NK-92 (cell line): ENCODE results near the gene IGSF8.

ENCODE experiments used
- DNase-seq: peaks from one replicate; lab custom pipeline; 2025; ENCODE audit not compliant: unreplicated experiment; lab: John Stamatoyannopoulos, UW

Gene IGSF8, protein sequence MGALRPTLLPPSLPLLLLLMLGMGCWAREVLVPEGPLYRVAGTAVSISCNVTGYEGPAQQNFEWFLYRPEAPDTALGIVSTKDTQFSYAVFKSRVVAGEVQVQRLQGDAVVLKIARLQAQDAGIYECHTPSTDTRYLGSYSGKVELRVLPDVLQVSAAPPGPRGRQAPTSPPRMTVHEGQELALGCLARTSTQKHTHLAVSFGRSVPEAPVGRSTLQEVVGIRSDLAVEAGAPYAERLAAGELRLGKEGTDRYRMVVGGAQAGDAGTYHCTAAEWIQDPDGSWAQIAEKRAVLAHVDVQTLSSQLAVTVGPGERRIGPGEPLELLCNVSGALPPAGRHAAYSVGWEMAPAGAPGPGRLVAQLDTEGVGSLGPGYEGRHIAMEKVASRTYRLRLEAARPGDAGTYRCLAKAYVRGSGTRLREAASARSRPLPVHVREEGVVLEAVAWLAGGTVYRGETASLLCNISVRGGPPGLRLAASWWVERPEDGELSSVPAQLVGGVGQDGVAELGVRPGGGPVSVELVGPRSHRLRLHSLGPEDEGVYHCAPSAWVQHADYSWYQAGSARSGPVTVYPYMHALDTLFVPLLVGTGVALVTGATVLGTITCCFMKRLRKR

GRCh38 chr1:160097911-160098851, at the start of gene IGSF8:
TSS of gene IGSF8 (minus strand) at chr1:160098619. CDS start at chr1:160098472, 147 bp downstream.
- DNase-seq = peak; percentile 90

GRCh38 chr1:160148121-160148520, 49.7 kb upstream of the IGSF8 start:
- DNase-seq = no peak

DNA sequence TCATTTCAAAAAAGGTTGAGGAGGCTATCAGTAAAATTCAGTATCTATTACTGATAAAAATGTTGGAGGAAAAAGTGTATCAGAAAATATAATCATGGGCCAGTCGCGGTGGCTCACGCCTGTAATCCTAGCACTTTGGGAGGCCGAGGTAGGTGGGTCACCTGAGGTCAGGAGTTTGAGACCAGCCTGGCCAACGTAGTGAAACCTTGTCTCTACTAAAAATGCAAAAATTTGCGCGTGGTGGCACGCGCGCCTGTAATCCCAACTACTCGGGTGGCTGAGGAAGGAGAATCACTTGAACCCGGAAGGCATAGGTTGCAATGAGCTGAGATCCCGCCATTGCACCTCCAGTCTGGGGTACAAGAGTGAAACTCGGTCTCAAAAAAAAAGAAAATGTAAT, 47.7 kb upstream of the IGSF8 start:
- no peak for DNase-seq

DNA sequence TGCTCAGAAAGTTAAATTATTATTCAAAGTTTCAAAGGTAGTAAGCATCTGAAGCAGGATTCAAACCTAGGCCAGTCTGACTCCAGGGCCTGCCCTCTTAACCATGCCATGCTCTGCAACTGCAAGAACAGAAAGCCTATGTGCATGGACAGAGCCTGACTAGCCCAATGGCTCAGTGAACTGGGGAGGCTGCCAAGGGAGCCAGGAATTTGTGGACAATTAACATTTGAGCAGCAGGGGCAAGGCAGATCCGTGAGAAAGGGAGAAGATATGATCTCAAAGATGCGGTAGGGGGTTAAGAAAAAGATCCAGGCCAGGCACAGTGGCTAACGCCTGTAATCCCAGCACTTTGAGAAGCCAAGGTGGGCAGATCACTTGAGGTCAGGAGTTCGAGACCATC, 46.5 kb upstream of the IGSF8 start:
- DNase-seq = no peak

- DNase-seq = no peak
Measured at GRCh38 chr1:160143695-160144094, 45.3 kb upstream of the IGSF8 start.

DNA sequence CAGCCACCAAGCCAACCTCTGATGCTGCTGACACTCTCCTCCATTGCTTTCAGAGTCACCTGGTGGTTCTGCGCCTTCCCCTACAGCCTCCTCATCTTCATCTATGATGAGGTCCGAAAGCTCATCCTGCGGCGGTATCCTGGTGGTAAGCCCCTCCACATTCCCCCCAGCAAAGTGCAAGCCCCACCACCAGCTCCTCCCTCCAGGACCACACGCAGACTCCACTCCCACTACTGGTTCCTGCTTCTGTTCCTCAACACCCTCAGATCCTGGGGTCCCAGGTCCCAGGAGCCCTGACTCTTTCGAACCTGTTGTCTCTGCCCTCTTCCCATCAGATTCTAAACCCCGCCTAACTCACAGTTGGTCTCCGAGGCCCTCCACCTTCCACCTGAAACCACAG, 41.4 kb upstream of the IGSF8 start:
- DNase-seq = no peak

DNA sequence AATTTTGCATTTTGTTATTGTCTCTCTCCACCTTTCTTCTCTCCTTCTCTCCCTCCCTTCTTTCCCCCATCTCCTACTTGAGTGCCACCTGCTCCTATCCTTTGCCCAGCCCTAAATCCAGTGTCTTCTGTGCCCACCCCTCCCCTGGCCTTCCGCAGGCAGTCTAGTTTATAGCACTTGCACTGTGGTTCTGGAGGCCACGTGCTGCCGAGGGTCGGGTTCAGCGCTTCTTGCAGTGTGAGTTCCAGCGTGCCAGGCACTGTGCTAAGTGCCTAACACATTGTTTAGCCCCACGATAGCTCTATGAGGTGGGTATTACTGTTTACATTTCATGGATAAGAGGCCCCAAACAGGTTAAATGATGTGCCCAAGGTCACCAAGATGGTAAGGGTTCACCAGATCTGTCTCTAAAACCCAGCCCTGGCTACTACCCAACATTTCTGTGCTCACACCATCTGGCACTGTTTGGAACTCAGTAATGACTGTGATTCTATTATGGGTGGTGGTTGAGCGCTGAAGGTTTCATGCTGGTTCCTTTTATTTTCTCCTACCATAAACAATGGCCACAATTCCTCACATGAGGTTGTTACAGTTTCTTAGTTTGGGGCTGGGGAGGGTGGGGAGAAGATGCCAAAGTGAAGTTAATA, 38.9 kb upstream of the IGSF8 start:
- DNase-seq = no peak

- no peak for DNase-seq
Measured at GRCh38 chr1:160136926-160137200, 38.4 kb upstream of the IGSF8 start.

- no peak for DNase-seq
Measured at GRCh38 chr1:160136121-160136925, 37.9 kb upstream of the IGSF8 start.

DNA sequence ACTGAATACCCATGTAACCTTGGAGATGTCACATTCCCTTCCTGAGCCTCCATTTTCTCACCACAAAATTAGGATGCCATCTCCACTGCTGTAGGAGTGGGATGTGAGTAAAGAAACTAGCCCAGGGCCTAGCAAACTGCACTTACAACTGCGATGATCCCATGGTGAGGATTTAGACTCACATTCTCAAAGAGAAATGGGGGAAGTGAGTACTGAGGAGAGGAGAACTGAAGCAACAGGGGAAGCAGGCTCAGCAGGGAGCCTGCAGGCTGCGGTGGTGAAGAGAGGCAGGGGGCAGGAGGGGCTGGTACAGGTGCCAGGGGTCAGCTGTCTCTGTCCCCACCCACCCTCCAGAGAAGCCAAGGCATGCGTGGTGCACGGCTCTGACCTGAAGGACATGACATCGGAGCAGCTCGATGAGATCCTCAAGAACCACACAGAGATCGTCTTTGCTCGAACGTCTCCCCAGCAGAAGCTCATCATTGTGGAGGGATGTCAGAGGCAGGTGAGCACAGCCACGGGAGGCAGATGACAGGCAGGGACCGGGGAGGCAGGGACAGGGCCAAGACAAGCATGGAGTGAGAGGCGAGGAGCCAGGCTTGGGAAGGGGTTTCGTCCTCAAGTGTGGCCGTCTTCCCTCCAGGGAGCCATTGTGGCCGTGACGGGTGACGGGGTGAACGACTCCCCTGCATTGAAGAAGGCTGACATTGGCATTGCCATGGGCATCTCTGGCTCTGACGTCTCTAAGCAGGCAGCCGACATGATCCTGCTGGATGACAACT, 36.6 kb upstream of the IGSF8 start:
- no peak for DNase-seq

DNA sequence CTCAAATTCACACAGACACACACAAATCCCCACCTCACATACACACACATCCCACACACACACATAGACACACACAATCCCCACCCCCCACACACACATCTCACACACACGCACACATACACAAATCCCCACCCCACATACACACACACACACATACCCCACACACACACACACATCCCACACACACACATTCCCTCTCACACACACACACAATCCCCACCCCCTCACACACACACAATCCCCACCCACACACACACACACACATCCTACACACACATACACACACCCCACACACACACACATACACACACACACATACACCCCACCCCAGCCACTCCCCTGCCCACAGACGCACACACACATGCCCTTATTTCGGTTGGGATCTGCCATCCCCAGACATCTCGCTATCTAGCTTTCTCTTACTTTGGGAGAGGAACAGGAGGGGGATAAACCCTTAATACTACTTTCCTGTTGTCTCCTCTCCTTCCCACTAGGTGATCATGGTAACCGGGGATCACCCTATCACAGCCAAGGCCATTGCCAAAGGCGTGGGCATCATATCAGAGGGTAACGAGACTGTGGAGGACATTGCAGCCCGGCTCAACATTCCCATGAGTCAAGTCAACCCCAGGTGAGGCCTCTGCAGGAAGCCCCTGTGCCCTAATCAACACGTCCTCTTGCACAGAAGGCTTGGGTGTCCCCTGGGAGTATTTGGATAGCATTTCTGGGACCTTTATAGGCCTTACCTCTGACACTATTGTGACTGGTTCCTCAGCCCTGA, 35.8 kb upstream of the IGSF8 start:
- DNase-seq = no peak

- no peak for DNase-seq
Measured at GRCh38 chr1:160131803-160132565, 33.6 kb upstream of the IGSF8 start.

- no peak for DNase-seq
Measured at GRCh38 chr1:160130939-160131338, 32.5 kb upstream of the IGSF8 start.

DNA sequence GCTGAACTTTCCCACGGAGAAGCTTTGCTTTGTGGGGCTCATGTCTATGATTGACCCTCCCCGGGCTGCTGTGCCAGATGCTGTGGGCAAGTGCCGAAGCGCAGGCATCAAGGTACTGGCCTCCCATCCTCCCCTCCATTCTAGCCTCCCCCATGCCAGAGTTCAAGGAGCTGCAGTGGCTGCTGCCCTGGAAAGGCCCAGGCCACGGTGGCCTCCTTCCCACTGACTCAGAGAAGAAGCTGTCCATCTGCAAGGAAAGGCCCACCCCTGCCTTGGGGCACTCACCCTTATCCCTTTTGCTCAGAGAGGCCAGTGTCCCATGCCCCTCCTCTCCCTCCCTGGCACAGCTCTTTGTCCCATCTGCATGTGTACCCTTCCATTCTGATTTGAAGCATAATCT, 32.1 kb upstream of the IGSF8 start:
- DNase-seq = no peak

- DNase-seq = no peak
Measured at GRCh38 chr1:160129966-160130365, 31.5 kb upstream of the IGSF8 start.

DNA sequence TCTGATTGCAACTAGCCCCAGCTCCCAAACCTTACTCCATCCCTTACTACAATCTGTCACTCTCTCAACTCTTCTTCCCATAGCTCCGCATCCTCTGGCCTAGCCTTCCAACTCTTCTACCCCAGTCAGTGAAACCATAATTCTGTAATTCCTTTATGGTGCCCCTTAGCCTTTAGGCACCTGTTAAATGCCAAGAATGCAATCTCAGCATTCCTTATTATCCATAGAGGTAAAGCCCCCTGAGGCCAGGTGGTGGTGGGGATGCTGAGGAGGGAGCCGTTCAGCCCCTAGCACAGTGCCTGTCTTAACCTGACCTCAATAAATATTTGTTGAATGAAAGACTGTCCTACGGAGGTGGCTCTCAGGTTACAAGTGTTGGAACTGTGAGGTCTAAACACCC, 31.1 kb upstream of the IGSF8 start:
- DNase-seq = no peak

- no peak for DNase-seq
Measured at GRCh38 chr1:160129046-160129445, 30.6 kb upstream of the IGSF8 start.

DNA sequence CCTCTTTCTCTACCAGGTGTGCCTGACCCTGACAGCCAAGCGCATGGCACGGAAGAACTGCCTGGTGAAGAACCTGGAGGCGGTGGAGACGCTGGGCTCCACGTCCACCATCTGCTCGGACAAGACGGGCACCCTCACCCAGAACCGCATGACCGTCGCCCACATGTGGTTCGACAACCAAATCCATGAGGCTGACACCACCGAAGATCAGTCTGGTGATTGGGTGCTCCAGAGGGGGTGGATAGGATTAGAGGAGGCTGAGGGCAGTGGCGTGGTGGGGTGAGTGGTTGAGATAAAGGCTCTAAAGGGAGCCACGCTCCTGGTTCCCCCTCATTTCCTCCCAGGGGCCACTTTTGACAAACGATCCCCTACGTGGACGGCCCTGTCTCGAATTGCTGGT, 30.2 kb upstream of the IGSF8 start:
- no peak for DNase-seq
